ENCODE results near the gene GABRR2.
"Not testable (repeated sequence)": the region's sequence is repeated elsewhere in the genome, so short reads cannot be mapped to it uniquely, and the experiment has no call there.

Gene GABRR2

GRCh38 chr6:89323511-89323971 lies 8.4 kb upstream of the GABRR2 start:
- no peak for FAIRE-seq

- FAIRE-seq = no peak
These were observed 6.3 kb upstream of the GABRR2 start for GRCh38 chr6:89321131-89321970.

- FAIRE-seq = no peak
These were observed 5.0 kb upstream of the GABRR2 start for GRCh38 chr6:89320012-89320559.

- no peak for FAIRE-seq
These were observed 2.0 kb upstream of the GABRR2 start for GRCh38 chr6:89317067-89317466.

GRCh38 chr6:89314692-89315091 lies 407 bp downstream of the GABRR2 start:
- no peak for FAIRE-seq

- FAIRE-seq = no peak
These were observed 2.1 kb downstream of the GABRR2 start for GRCh38 chr6:89313006-89313405.

GRCh38 chr6:89311853-89312531 lies 3.1 kb downstream of the GABRR2 start:
- FAIRE-seq = no peak

- no peak for FAIRE-seq
These were observed 3.6 kb downstream of the GABRR2 start for GRCh38 chr6:89311530-89311852.

- FAIRE-seq = no peak
These were observed 4.2 kb downstream of the GABRR2 start for GRCh38 chr6:89310929-89311328.

GRCh38 chr6:89308525-89309395 lies 6.3 kb downstream of the GABRR2 start:
- no peak for FAIRE-seq

- FAIRE-seq = not testable (repeated sequence)
These were observed 10.6 kb downstream of the GABRR2 start for GRCh38 chr6:89304517-89304916.

GRCh38 chr6:89302936-89303335 lies 12.2 kb downstream of the GABRR2 start:
- FAIRE-seq = no peak

GRCh38 chr6:89302195-89302770 lies 12.8 kb downstream of the GABRR2 start:
- FAIRE-seq = no peak

GRCh38 chr6:89301586-89302194 lies 13.4 kb downstream of the GABRR2 start:
- FAIRE-seq = no peak

GRCh38 chr6:89299466-89299850 lies 15.6 kb downstream of the GABRR2 start:
- no peak for FAIRE-seq

- no peak for FAIRE-seq
These were observed 16.2 kb downstream of the GABRR2 start for GRCh38 chr6:89298680-89299465.

GRCh38 chr6:89297695-89298351 lies 17.3 kb downstream of the GABRR2 start:
- no peak for FAIRE-seq

- no peak for FAIRE-seq
These were observed 19.1 kb downstream of the GABRR2 start for GRCh38 chr6:89295981-89296380.

GRCh38 chr6:89295116-89295515 lies 20.0 kb downstream of the GABRR2 start:
- not testable (repeated sequence) for FAIRE-seq

GRCh38 chr6:89291256-89291819 lies 23.8 kb downstream of the GABRR2 start:
- no peak for FAIRE-seq

All from colon (tissue), 2 donors.